Breast epithelium (tissue), 3 donors: ENCODE data around the gene TIAM1.

ENCODE experiments used
- POLR2A ChIP-seq: fragments of 450-650 bp; IDR thresholded peaks from one replicate; pipeline ENCODE4 v1.6.1; 2016; ENCODE audit warnings: antibody characterized with exemption, mild to moderate bottlenecking, moderate library complexity
- POLR2AphosphoS5 ChIP-seq, 3 donors: sonication (generic); formaldehyde crosslinking; IDR thresholded peaks; one replicate each; pipeline ENCODE4 v1.6.1; 2017; ENCODE audit warnings: antibody characterized with exemption in 3 of 3
- TF ChIP-seq, protein P1 (sequence below), 3 donors: fragments of 450-650 bp; IDR thresholded peaks; one replicate each; pipeline ENCODE4 v1.5.1; 2016 to 2017; ENCODE audit warnings: antibody characterized with exemption in 3 of 3, mild to moderate bottlenecking in 3 of 3, moderate library complexity in 3 of 3

DNA sequence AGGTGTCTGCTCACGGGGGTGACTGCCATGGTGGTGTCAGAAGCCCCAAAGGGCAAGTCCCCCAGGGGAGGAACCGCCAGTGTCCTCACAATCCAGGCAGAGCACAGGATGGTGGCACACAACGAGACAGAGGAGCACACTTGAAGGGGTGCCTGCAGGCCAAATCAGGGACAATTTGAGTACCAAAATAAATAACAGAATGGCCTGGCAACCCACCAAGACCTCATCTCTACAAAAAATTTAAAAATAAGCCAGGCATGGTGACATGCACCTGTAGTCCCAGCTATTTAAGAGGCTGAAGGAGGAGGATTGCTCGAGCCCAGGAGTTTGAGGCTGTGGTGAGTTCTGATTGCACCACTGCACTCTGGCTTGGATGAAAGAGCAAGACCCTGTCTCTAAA, 38.2 kb downstream of the TIAM1 start:
- TF ChIP-seq POLR2A (no peak), POLR2AphosphoS5 (IDR thresholded peaks at IDR 0.05) (no peak)
- TF ChIP-seq, protein P1, sequence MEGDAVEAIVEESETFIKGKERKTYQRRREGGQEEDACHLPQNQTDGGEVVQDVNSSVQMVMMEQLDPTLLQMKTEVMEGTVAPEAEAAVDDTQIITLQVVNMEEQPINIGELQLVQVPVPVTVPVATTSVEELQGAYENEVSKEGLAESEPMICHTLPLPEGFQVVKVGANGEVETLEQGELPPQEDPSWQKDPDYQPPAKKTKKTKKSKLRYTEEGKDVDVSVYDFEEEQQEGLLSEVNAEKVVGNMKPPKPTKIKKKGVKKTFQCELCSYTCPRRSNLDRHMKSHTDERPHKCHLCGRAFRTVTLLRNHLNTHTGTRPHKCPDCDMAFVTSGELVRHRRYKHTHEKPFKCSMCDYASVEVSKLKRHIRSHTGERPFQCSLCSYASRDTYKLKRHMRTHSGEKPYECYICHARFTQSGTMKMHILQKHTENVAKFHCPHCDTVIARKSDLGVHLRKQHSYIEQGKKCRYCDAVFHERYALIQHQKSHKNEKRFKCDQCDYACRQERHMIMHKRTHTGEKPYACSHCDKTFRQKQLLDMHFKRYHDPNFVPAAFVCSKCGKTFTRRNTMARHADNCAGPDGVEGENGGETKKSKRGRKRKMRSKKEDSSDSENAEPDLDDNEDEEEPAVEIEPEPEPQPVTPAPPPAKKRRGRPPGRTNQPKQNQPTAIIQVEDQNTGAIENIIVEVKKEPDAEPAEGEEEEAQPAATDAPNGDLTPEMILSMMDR (IDR thresholded peaks at IDR 0.05) = no peak
